Stimulated activated CD4-positive, alpha-beta T cell treated with anti-CD3 and anti-CD28 coated beads, Interleukin-15, amount 100 ng/mL, for 1 hour (primary cell): ENCODE results near the gene KHDC4.
"Not testable (repeated sequence)": the region's sequence is repeated elsewhere in the genome, so short reads cannot be mapped to it uniquely, and the experiment has no call there.

Source experiments
- DNase-seq, 2 donors: peaks; one replicate each; pipeline ENCODE4 v3.0.0-alpha.2; 2020; ENCODE audit warnings: low read depth in 1 of 2, low spot score in 1 of 2

KHDC4 gene

GRCh38 chr1:155904261-155904660 lies 30.0 kb downstream of the KHDC4 start:
- DNase-seq, result no peak

GRCh38 chr1:155900161-155900560 lies 34.1 kb downstream of the KHDC4 start:
- no peak for DNase-seq

DNA sequence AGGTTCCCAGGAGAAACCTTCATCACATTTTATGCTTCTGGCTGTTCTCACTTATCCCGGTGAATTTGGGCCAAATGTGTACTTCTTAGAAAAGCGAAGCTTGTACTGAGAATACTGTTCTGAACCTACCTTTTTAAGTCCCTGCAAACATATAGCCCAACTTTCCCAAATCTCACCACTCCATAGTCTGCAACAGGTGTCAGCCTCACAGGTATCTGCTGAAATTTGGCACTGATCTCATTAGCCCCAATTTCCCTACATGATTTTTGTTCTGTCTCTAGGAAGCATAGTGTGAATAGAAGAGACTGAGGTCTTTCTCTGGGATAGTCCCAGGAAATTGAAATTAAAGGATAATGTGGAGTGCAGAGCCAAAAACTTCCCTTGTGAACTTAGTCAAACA lies 34.5 kb downstream of the KHDC4 start:
- DNase-seq, result no peak

DNA sequence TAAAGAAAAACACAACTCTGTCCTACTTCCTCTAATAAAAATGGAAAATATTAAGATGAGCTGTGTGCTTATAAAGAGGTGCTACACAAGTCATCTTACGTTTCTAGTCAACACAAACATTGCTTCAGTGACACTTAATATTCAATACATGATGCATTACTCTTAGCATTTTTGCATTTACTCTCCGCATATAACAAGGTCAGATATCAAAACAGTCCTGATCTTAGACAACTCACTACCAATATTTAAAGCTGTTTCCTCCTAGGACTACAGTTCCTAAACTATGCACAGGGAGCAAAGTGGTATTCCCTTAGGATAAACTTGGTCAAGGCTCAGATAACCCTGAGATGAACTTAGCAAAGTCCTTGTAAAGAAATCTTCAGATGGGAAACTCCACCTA lies 35.3 kb downstream of the KHDC4 start:
- DNase-seq, result no peak

- no peak for DNase-seq
These were observed 36.5 kb downstream of the KHDC4 start for GRCh38 chr1:155897746-155898145.

DNA sequence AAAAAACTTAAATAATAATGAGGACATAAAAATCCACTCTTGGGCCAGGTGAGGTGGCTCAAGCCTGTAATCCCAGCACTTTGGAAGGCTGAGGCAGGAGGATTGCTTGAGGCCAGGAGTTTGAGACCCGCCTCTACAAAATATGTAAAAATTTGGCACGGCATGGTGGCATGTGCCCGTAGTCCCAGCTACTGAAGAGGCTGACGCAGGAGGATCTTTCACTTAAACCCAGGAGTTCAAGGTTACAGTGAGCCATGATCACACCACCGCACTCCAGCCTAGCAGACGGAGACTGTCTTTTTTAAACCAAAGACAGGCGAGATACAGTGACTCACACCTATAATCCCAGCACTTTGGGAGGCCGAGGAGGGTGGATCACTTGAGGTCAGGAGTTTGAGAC lies 37.7 kb downstream of the KHDC4 start:
- not testable (repeated sequence) for DNase-seq

DNA sequence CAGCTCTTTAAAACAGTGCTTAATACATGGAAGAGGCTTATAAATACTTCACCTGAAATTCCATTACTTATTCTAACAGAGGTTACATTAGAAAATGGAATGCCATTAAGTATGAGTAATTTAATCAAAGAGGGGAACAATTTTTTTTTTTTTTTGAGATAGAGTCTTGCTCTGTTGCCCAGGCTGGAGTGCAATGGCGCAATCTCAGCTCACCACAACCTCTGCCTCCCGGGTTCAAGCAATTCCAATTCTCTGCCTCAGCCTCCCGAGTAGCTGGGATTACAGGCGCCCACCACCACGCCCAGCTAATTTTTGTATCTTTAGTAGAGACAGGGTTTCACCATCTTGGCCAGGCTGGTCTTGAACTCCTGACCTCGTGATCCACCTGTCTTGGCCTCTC lies 38.6 kb downstream of the KHDC4 start:
- DNase-seq, result not testable (repeated sequence)

DNA sequence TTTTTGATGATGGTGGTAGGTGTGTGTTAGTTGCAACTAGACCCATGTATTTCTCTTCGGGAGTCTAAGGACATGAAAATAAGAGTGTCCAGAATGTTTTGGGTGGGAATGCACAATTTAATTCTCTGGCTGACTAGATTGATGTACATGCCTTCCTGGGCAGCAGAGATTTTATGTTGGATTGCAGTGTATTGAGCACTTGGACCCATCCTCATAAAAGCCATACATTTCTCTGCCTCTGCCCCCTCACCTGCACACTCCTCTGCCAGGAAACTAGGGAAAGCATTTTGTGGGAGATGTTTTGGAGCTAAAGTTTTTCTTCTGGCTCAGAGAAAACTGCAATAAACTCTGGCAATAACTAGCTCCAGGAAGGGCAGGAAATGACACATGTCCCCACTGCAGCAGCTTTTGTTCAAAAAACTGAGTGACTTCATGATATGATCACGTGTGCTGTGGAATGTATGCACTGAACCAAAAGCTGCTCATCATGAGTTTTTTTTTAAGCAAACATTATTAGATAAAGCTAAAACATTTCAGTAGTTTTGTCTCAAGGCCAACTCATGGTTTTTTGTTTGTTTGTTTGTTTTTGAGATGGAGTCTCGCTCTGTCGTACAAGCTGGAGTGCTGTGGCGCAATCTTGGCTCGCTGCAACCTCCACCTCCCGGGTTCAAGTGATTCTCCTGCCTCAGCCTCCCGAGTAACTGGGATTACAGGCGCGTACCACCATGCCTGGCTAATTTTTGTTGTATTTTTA lies 40.6 kb downstream of the KHDC4 start:
- DNase-seq, result no peak

DNA sequence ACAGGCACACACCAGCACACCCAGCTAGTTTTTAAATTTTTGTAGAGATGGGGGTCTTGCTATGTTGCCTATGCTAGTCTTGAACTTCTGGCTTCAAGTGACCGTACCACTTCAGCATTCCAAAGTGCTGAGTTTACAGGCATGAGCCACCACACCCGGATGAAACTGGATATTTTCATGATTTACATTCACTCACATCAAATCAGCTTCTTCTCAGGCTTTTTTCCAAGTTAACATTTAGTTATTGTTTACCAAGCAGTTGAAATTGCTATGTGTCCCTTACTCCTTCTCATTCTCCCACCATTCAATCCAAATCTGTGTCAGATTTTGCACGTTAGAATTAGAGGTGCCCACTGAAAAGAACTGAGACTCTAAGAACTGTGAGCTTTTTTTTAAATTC lies 41.4 kb downstream of the KHDC4 start:
- no peak for DNase-seq

DNA sequence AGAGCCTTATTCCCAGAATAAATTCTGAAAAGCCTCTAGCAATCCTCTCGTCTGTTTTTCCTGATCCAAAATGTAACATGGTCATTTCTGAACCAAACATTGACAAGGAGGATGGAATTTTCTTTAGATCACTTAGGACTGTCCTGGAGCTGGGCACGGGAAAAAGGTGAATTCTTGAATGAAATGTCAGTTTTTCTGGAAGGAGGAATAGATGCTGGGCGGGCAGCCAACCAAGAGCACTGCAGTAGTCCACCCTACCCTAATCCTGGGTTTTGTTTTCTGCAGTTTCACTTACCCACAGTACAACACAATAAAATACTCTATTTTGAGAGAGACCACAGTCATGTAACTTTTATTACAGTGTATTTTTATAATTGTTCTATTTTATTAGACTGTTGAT lies 44.0 kb downstream of the KHDC4 start:
- DNase-seq, result no peak

GRCh38 chr1:155889566-155889965 lies 44.6 kb downstream of the KHDC4 start:
- no peak for DNase-seq

- no peak for DNase-seq
These were observed 45.7 kb downstream of the KHDC4 start for GRCh38 chr1:155888481-155888880.

- DNase-seq, result no peak
These were observed 49.2 kb downstream of the KHDC4 start for GRCh38 chr1:155884982-155885381.

DNA sequence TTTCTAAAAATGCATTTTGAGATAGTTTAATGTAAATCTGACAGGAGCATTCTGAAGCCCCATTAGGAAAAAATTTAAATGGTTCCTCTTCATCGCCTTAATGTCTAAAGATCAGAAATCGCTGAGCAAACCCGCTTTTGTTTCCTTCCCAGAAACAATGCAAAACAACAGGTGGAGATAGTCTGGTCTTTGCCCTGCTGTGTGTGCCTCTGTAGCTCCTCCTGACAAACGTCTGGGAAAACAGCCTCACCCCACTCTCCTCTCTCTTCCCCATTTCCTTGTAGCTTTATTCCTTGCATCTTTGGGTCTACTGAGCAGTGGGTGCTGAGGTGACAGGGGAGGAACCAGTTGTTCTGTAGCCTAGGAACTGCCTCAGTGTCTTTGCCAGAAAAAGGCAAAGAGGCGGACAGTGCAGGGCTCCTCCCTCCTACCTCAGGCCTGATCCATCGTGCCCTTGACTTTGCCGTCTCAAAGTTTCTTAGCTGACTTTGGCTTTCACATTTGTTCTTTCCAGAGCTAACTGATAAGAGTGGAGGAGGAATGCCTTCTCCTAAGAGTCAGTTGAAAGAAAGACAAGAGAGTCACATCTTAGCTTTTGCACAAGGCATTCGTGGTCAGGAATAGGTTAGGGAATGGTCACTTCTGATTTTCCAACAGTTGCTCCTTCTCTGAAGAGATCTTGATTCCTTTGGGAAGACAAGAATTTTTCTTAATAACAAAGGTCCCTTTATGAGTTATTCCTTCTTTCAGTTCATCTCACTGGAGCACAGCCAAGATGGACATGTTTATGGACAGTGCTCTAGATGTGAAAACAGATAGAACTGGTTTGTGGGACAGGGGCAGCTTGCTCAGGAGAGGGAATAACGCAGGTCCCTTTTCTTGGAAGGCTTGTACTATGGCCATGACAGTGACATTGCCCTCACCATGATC lies 49.9 kb downstream of the KHDC4 start:
- DNase-seq, result no peak

GRCh38 chr1:155882766-155883165 lies 51.4 kb downstream of the KHDC4 start:
- DNase-seq, result no peak

- no peak for DNase-seq
These were observed 52.0 kb downstream of the KHDC4 start for GRCh38 chr1:155882235-155882634.

GRCh38 chr1:155880950-155881349 lies 53.3 kb downstream of the KHDC4 start:
- no peak for DNase-seq

- DNase-seq, result no peak
These were observed 54.0 kb downstream of the KHDC4 start for GRCh38 chr1:155880251-155880650.

GRCh38 chr1:155877945-155878344 lies 56.3 kb downstream of the KHDC4 start:
- no peak for DNase-seq

DNA sequence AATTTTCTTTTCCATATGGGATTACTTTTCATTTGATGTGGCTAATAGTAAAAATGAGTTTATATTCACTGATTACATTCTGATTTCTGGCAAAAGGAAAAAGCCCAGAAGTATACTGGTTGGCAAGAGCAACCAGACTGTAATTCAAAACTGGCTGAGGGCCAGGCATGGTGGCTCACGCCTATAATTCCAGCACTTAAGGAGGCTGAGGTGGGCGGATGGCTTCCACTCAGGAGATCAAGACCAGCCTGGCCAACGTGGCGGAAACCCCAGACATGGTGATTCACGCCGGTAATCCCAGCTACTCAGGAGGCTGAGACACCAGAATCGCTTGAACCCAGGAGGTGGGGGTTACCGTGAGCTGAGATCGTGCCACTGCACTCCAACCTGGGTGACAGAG lies 60.4 kb downstream of the KHDC4 start:
- DNase-seq, result no peak

GRCh38 chr1:155872527-155872926 lies 61.7 kb downstream of the KHDC4 start:
- DNase-seq, result no peak

DNA sequence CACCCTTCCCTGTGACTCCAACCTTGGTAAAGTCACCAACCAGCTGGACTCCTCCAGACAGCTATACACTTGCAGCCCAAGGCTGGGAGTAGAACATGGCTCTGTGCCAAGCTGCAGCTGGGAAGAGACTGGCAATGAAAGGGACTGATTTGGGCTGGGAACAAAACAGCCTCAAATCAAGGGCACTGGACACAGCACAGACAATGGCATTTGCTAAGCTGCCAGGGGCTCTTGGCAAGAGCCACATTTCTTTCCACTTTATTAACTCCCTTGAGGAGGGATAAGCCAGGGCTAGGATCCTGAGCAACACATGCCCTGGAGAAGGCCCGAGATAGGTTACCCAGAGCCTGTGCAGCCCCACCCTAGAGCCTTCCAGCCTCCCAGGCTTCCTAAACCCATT lies 62.8 kb downstream of the KHDC4 start:
- DNase-seq, result no peak
